Fibroblast of skin of scalp (primary cell): ENCODE data around the gene HBM.
"Not testable (repeated sequence)": the region's sequence is repeated elsewhere in the genome, so short reads cannot be mapped to it uniquely, and the experiment has no call there.

Experiments
- DNase-seq: peaks from one replicate; pipeline ENCODE4 v3.0.0-alpha.2; 2013

Gene HBM

GRCh38 chr16:146646-147045 lies 19.1 kb upstream of the HBM start:
- no peak for DNase-seq

DNA sequence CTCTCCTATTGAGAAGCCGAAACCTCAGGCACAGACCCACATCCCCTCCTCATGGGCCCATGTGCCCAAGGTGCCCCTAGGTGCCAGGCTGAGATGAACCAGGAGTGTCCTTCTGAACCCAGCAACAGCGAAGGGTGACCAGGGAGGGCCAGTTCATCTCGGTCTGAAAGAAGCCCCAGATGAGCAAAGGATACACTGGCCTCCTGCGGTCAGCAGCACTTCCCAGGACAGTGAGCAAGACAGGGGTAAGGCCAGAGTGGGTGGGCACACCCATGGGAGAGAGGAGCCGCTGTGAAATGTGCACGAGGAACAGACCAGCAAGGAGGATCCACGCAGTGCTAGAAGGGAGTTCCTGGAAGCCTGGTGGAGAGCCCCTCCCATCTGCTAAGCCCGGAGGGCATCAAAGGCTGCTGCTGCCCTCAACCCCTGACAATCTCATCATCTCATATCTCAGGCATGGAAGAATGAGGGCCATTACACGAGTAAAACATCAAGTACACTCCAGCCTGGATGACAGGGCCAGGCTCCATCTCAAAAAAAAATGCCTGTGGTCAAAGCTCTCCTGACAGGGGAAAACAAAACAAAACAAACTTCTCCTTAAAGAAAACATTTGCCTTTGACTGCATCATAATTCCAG lies 16.6 kb upstream of the HBM start:
- peak; percentile 63 for DNase-seq

DNA sequence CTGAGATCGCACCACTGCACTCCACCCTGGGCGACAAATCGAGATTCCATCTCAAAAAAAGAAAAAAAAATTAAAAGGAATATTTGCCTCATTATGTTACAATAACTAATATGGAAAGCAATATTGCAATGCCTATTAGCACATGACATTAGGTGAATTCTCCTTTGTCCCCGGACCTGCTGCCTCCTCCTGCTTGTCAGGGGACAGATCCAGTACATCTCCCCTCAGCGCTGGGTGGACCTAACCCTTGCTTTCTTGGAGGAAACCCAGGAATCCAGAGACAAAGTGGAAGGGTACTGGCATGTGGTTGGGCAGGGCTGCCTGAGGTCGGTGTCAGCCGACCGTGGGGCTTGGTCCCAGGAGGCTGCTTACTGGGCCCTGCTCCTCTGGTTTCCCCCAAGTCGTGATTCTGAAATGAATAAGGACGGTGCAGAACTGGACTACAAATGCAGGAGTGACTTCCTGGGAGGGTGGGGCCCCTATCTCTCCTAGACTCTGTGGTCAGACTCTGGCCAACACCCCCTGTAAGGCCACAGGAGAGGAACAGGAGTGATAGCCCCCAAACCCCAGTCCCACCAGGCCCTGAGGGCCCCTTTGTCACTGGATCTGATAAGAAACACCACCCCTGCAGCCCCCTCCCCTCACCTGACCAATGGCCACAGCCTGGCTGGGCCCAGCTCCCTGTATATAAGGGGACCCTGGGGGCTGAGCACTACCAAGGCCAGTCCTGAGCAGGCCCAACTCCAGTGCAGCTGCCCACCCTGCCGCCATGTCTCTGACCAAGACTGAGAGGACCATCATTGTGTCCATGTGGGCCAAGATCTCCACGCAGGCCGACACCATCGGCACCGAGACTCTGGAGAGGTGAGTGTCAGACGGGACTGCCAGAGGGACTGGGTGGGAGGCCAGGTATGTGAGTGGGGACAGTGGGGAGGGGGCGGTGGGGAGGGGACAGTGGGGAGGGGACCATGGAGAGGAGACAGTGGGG lies 13.3 kb upstream of the HBM start, which contains the start of gene HBZ:
HBZ (plus strand) TSS at position 504 of the 988 bp plus-strand sequence; CDS start at position 770, 266 bp downstream.
- no peak for DNase-seq

DNA sequence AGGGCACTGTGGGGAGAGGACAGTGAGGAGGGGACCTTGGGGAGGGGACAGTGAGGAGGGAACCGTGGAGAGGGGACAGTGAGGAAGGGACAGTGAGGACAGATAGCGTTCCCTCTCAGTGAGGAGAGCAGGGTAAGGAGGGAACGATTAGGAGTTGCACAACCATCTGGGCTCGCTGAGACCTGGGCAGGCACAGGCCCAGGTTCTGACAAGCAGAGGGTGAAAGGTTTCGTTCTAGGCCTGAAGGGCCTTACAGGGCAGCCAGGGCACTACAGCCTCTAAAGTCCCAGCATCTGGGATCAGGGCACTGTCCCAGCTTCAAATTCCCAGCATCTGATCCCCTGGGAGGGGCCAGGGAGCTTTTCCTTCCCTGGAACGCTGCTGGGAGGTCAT lies 12.7 kb upstream of the HBM start:
- DNase-seq = not testable (repeated sequence)

GRCh38 chr16:153550-154216 lies 12.1 kb upstream of the HBM start:
- DNase-seq = not testable (repeated sequence)

DNA sequence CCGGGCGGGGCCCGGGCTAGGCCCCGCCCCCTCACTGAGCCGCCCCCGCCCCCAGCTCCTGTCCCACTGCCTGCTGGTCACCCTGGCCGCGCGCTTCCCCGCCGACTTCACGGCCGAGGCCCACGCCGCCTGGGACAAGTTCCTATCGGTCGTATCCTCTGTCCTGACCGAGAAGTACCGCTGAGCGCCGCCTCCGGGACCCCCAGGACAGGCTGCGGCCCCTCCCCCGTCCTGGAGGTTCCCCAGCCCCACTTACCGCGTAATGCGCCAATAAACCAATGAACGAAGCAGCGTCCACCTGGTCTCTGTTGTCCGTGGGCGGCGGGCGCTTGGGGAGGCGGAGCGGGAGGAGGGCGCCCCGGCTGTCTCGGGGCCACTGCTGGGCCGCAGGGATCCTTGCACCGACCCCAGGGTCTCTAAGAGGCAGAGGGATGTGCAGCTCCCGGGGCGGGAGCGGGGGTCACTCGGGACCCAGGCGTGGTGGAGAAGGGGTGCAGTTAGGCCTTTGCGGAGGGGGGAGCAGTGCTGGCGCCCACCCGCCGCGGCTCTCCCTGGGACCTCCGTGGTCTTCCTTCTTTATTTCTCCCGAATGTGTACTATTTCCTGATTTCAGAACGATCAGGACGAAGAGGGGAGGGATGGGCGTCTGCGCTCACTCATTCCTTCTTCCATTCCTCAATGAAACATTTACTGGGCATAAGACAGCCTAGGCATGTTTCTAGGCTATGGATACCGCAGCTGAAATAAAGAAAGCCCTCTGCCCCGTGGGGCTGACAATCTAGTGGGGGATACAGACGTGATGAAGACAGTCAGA lies 11.4 kb upstream of the HBM start:
- no peak for DNase-seq

DNA sequence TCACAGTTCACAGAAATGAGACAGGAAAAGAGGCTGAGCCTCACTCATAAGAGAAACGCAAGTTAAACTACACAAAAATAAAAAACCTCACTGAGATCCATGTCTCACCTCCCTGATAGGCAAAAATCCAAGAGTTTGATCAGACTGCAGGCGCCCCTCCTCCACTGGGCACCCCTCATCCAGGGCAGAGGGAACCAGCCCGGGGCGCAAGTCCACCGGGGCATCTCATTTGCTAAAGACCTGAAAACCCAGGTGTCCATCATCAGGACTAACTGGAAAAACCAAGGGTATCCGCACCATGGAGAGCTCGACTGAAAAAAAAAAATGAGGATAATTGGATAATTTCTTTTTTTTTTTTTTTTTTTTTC lies 10.8 kb upstream of the HBM start:
- DNase-seq = no peak

DNA sequence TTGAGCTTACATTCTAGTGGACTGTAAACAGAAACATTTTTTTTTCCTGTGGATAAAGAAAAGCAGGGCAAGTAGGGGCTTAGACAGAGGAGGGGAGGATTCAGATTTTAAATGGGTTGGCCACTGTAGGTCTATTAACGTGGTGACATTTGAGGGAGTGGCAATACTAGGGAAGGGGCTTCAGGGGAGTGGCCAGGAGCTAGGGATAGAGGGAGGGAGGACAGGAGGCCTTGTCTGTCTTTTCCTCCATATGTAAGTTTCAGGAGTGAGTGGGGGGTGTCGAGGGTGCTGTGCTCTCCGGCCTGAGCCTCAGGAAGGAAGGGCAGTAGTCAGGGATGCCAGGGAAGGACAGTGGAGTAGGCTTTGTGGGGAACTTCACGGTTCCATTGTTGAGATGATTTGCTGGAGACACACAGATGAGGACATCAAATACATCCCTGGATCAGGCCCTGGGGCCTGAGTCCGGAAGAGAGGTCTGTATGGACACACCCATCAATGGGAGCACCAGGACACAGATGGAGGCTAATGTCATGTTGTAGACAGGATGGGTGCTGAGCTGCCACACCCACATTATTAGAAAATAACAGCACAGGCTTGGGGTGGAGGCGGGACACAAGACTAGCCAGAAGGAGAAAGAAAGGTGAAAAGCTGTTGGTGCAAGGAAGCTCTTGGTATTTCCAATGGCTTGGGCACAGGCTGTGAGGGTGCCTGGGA lies 6.5 kb upstream of the HBM start:
- no peak for DNase-seq

GRCh38 chr16:160242-160641 lies 5.5 kb upstream of the HBM start:
- DNase-seq = not testable (repeated sequence)

DNA sequence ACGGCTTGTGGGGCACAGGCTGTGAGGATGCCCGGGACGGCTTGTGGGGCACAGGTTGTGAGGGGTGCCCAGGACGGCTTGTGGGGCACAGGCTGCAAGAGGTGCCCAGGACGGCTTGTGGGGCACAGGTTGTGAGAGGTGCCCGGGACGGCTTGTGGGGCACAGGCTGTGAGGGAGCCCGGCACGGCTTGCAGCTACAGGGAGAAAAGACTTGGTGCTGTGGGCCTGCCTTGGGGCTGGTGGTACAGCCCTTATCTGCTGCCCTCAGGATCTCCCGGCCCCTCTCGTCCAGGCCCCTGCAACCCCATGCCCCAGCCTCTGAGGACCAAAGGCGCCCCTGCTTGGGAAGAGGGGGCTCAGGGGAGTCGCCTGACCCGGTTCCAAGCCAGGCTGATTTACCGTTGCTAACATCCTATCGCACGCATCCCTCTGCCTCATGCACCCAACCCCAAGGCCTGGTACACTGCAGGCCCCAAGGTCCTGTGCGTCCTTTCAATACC lies 5.0 kb upstream of the HBM start:
- no peak for DNase-seq

GRCh38 chr16:162271-162991 lies 3.3 kb upstream of the HBM start:
- DNase-seq = no peak

GRCh38 chr16:163139-163538 lies 2.6 kb upstream of the HBM start:
- not testable (repeated sequence) for DNase-seq

DNA sequence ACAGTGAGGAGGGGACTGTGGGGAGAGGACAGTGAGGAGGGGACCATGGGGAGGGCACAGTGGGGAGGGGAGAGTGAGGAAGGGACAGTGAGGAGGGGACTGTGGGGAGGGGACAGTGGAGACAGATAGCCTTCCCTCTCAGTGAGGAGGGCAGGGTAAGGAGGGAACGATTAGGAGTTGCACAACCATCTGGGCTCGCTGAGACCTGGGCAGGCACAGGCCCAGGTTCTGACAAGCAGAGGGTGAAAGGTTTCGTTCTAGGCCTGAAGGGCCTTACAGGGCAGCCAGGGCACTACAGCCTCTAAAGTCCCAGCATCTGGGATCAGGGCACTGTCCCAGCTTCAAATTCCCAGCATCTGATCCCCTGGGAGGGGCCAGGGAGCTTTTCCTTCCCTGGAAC lies 2.1 kb upstream of the HBM start:
- not testable (repeated sequence) for DNase-seq

- DNase-seq = not testable (repeated sequence)
Observed at GRCh38 chr16:164134-164823, 1.5 kb upstream of the HBM start.

DNA sequence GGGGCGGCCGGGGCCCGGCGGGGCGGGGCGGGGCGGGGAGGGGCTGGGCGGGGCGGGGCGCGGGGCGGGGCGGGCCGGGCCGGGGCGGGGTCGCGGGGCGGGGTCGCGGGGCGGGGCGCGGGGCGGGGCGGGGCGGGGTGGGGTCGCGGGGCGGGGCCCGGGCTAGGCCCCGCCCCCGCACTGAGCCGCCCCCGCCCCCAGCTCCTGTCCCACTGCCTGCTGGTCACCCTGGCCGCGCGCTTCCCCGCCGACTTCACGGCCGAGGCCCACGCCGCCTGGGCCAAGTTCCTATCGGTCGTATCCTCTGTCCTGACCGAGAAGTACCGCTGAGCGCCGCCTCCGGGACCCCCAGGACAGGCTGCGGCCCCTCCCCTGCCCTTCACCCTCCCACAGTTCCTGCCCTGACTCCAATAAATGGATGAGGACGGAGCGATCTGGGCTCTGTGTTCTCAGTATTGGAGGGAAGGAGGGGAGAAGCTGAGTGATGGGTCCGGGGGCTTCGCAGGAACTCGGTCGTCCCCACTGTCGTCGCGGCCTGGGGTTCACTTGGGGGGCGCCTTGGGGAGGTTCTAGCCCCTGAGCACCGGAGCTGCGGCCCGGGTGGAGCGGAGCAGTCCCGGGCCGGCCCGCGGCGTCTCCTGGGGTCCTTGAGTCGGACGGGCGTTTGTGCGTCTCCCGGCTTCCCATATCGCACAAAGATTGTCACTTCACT lies 795 bp upstream of the HBM start:
- DNase-seq = no peak

DNA sequence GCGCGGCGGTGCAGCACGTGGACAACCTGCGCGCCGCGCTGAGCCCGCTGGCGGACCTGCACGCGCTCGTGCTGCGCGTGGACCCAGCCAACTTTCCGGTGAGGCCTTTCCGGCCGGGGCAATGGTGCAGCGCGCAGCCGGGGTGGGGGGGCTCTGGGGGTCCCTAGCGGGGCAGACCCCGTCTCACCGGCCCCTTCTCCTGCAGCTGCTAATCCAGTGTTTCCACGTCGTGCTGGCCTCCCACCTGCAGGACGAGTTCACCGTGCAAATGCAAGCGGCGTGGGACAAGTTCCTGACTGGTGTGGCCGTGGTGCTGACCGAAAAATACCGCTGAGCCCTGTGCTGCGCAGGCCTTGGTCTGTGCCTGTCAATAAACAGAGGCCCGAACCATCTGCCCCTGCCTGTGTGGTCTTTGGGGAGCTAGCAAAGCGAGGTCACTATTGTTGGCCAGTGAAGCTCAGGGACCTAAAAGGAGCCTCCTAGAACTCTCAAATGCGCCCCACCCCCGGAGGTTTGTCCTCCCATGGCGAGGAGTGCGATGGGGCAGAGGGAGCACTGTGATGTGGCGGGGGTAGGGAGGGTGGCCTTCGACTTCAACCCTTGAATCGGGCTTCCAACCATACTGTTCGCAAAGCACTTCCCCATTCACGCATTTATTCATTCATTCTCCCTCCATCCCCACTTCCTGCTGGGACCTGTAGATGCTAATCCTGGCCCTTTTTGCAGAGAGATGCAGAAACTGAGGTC lies 770 bp downstream of the HBM start:
- DNase-seq = no peak

DNA sequence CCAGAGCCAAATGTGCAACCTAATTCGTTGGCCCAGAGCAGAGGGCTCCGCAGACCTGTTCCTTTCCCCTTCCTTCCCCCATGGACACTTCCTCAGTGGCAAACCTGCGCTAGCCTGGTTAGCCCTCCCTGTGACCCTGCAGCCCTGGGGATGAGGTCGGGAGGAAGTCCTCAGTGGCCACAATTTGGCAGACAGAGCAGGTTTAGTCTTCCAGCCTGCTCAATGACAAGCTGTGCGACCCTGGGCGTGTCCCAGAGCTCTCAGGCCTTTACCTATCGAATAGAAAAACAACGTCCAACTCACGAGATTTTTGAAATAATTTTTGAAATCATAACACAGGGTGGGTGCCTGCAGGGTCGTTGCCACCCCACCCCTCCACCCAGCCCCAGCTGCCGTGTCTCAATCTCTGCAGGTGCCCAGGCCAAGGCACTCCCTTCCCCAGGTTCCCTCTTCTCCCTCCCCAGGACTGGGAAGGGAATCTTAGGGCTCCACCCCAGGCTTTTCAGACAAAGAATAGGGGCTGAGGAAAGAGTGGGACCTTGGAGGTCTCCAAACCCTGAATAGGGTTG lies 1.4 kb downstream of the HBM start:
- no peak for DNase-seq

- no peak for DNase-seq
Observed at GRCh38 chr16:168424-168823, 2.6 kb downstream of the HBM start.
